Peyer's patch (tissue), 4 donors: ENCODE results near the gene PARVB.

ENCODE experiments used
- CTCF ChIP-seq, 6 experiments: fragments of 450-650 bp in 4 of 6; fragments of 200-600 bp in 2 of 6; sonication (generic) in 1 of 6; IDR thresholded peaks; one replicate each; pipeline ENCODE4 v1.5.1; 2017 to 2019; ENCODE audit warnings: antibody characterized with exemption in 6 of 6, mild to moderate bottlenecking in 3 of 6, moderate library complexity in 1 of 6
- POLR2A ChIP-seq, 2 donors: fragments of 450-650 bp; IDR thresholded peaks; one replicate each; pipeline ENCODE4 v1.5.1; 2017; ENCODE audit warnings: antibody characterized with exemption in 2 of 2, mild to moderate bottlenecking in 2 of 2, moderate library complexity in 2 of 2

- TF ChIP-seq CTCF (IDR thresholded peaks at IDR 0.05) = no peak
- TF ChIP-seq POLR2A (IDR thresholded peaks at IDR 0.05) = no peak
Observed at GRCh38 chr22:44187652-44188230, 163.6 kb downstream of the PARVB start.
